CD14-positive monocyte (primary cell): ENCODE data around the gene NBAS. TPM values are rescaled to one million over a fixed set of nuclear protein-coding genes. Genes with fewer than 3 reads are reported as not detected.

Experiments used
- DNase-seq, 3 donors: peaks; one replicate each; pipeline ENCODE4 v3.0.0-alpha.2; 2011 to 2022
- H2AFZ ChIP-seq: 2 replicates; pipeline ENCODE4 v1.6.0; 2012; ENCODE audit warnings: mild to moderate bottlenecking, low read depth, low read length, inconsistent platforms; ENCODE audit not compliant: insufficient read depth, poor library complexity, severe bottlenecking
- H3K27ac ChIP-seq, 2 donors: 1 replicate in 1 of 2; 2 replicates in 1 of 2; pipeline ENCODE4 v1.5.1; 2012 to 2013; ENCODE audit warnings: low read length in 2 of 2, control low read depth in 1 of 2, inconsistent platforms in 1 of 2, low read depth in 1 of 2, mild to moderate bottlenecking in 1 of 2
- H3K27me3 ChIP-seq, 2 donors: one replicate each; pipeline versions ENCODE4 v1.6.0 to v1.6.1; 2011 to 2013; ENCODE audit warnings: low read length in 2 of 2; ENCODE audit not compliant: control insufficient read depth in 2 of 2, insufficient read depth in 2 of 2
- H3K36me3 ChIP-seq, 2 donors: replicated peaks in 1 of 2; 1 replicate in 1 of 2; 2 replicates in 1 of 2; pipeline versions ENCODE4 v1.5.1 to v1.6.1; 2012 to 2013; ENCODE audit warnings: low read length in 2 of 2, control low read depth in 1 of 2, inconsistent platforms in 1 of 2, mild to moderate bottlenecking in 1 of 2; ENCODE audit not compliant: insufficient read depth in 2 of 2, control insufficient read depth in 1 of 2
- H3K4me1 ChIP-seq, 2 donors: 1 replicate in 1 of 2; 2 replicates in 1 of 2; pipeline versions ENCODE4 v1.5.1 to v1.6.1; 2012 to 2013; ENCODE audit warnings: low read length in 2 of 2, control low read depth in 1 of 2, inconsistent platforms in 1 of 2, mild to moderate bottlenecking in 1 of 2, moderate library complexity in 1 of 2; ENCODE audit not compliant: insufficient read depth in 2 of 2, control insufficient read depth in 1 of 2
- H3K4me2 ChIP-seq: replicated peaks from 2 replicates; pipeline ENCODE3; 2012; ENCODE audit warnings: low read length, moderate library complexity, mild to moderate bottlenecking; ENCODE audit not compliant: poor library complexity, severe bottlenecking; ENCODE audit errors: extremely low read depth
- H3K4me3 ChIP-seq, 3 experiments: fragments of 200-600 bp in 1 of 3; sonication (generic) in 1 of 3; replicated peaks in 1 of 3; 1 replicate in 2 of 3; 2 replicates in 1 of 3; pipeline ENCODE4 v1.5.1; 2011 to 2013; ENCODE audit warnings: low read length in 3 of 3, mild to moderate bottlenecking in 3 of 3, control low read depth in 2 of 3, low read depth in 2 of 3, inconsistent platforms in 1 of 3, moderate library complexity in 1 of 3
- H3K79me2 ChIP-seq: 2 replicates; pipeline ENCODE4 v1.6.0; 2012; ENCODE audit warnings: mild to moderate bottlenecking, control low read depth, inconsistent platforms, low read length, moderate library complexity; ENCODE audit not compliant: insufficient read depth
- H3K9ac ChIP-seq: 2 replicates; pipeline ENCODE4 v1.6.0; 2017; ENCODE audit warnings: low read length, mild to moderate bottlenecking; ENCODE audit not compliant: insufficient read depth, poor library complexity, severe bottlenecking
- H3K9me3 ChIP-seq, 2 donors: replicated peaks in 1 of 2; 1 replicate in 1 of 2; 2 replicates in 1 of 2; pipeline versions ENCODE4 v1.5.1 to v1.6.1; 2012 to 2013; ENCODE audit warnings: low read length in 2 of 2, control low read depth in 1 of 2; ENCODE audit not compliant: control insufficient read depth in 1 of 2, insufficient read depth in 1 of 2
- H4K20me1 ChIP-seq: 2 replicates; pipeline ENCODE4 v1.6.0; 2012; ENCODE audit warnings: mild to moderate bottlenecking, low read length, control low read depth, moderate library complexity; ENCODE audit not compliant: insufficient read depth
- H3K27ac Mint-ChIP-seq, 7 donors: one replicate each; pipeline ENCODE4 v1.8.0; 2020; ENCODE audit warnings: mild to moderate bottlenecking in 7 of 7, mixed read lengths in 7 of 7, moderate library complexity in 6 of 7, inconsistent platforms in 2 of 7
- H3K27me3 Mint-ChIP-seq, 3 donors: one replicate each; pipeline ENCODE4 v1.8.0; 2021 to 2022; ENCODE audit warnings: low read depth in 3 of 3, mild to moderate bottlenecking in 3 of 3, mixed read lengths in 3 of 3, moderate library complexity in 3 of 3, inconsistent platforms in 1 of 3
- H3K36me3 Mint-ChIP-seq, 2 donors: one replicate each; pipeline ENCODE4 v1.8.0; 2020; ENCODE audit warnings: mixed read lengths in 2 of 2, inconsistent platforms in 1 of 2, mild to moderate bottlenecking in 1 of 2
- H3K4me1 Mint-ChIP-seq: one replicate; pipeline ENCODE4 v1.8.0; 2020; ENCODE audit warnings: mild to moderate bottlenecking, mixed read lengths
- H3K4me3 Mint-ChIP-seq, 2 donors: one replicate each; pipeline ENCODE4 v1.8.0; 2020; ENCODE audit warnings: mild to moderate bottlenecking in 2 of 2, mixed read lengths in 2 of 2, moderate library complexity in 1 of 2
- H3K9me3 Mint-ChIP-seq, 7 donors: one replicate each; pipeline ENCODE4 v1.8.0; 2020 to 2022; ENCODE audit warnings: mixed read lengths in 7 of 7, mild to moderate bottlenecking in 6 of 7, moderate library complexity in 6 of 7, inconsistent platforms in 2 of 7
- WGBS: methylation state at CpG from one replicate; pipeline ENCODE4 v1.1.5; 2013; ENCODE audit warnings: missing lambda C conversion rate; ENCODE audit not compliant: insufficient coverage; 5-methylcytosine and 5-hydroxymethylcytosine counted together
- intact Hi-C, 2 donors: fragments of 100-400 bp; cut with micrococcal nuclease; formaldehyde crosslinking; loops; one replicate each; pipeline versions ENCODE4 v1.15.0 to v1.15.1; 2023
- polyA plus RNA-seq, 3 donors: library from polyadenylated mRNA; depleted of rRNA in 1 of 3; unstranded in 2 of 3; stranded (reverse) in 1 of 3; fragments of 300-500 nt in 2 of 3; fragments of >200 nt in 1 of 3; fragmentation: Illumina TruSeq in 2 of 3; gene quantifications; 1 replicate in 2 of 3; 2 replicates in 1 of 3; pipeline ENCODE4 v1.2.3, GENCODE V29; 2012 to 2021
- TF ChIP-seq, protein P1 (sequence below): fragments of 200-600 bp; IDR thresholded peaks from one replicate; pipeline ENCODE4 v1.8.0; 2022; ENCODE audit warnings: antibody characterized with exemption, mild to moderate bottlenecking

NBAS gene
- polyA plus RNA-seq, 3 donors = 8.9 to 10.9 (median 8.9) TPM

DNA sequence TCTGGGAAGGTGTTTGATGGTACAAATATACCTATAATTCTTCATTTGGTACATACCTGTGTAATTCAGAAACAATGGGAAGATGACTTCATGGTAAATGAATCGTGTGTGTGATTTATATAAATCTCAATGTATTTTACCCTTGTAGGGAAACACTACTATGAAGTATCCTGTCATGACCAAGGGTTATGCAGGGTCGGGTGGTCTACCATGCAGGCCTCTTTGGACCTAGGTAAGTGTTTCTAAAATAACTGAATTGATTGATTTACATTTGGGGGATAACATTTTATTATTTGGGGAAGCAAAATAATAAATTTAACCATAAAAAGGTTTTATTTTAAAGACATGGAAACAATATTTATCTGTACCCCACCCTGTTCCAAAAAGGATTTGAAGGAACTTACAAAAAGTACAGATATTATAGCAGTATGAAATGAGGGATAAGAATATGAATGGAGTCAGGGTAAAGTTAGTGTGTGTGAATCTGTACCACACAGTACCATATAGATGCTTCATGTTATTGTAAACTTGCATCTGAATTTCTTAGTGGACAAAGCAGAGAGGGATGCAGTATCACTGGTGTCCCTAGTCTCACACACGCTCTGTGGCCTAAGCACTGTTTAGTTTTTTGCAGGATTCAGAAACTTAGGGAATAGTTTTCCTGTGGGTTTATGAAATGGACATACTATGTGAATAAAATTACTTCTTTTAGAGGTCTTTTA lies 42.1 kb upstream of the NBAS start:
- H3K27me3 Mint-ChIP-seq = no peaks in the 10 kb centered on the region
- H3K4me1 Mint-ChIP-seq = no peaks in the 10 kb centered on the region
- Histone ChIP-seq H3K9ac (no peak overlapping the region), H3K79me2 (no peaks in the 10 kb centered on the region), H2AFZ (no peak overlapping the region), H3K4me1 (no peaks in the 10 kb centered on the region), H3K27me3 (no peaks in the 10 kb centered on the region), H3K36me3 (peaks cover 98 to 100% of the 10 kb centered on the region in 2 donors), H3K4me3 (no peak overlapping the region), H3K27ac (no peak overlapping the region), H3K4me2 (no peak overlapping the region), H3K9me3 (no peaks in the 10 kb centered on the region), H4K20me1 (no peaks in the 10 kb centered on the region)
- TF ChIP-seq, protein P1, sequence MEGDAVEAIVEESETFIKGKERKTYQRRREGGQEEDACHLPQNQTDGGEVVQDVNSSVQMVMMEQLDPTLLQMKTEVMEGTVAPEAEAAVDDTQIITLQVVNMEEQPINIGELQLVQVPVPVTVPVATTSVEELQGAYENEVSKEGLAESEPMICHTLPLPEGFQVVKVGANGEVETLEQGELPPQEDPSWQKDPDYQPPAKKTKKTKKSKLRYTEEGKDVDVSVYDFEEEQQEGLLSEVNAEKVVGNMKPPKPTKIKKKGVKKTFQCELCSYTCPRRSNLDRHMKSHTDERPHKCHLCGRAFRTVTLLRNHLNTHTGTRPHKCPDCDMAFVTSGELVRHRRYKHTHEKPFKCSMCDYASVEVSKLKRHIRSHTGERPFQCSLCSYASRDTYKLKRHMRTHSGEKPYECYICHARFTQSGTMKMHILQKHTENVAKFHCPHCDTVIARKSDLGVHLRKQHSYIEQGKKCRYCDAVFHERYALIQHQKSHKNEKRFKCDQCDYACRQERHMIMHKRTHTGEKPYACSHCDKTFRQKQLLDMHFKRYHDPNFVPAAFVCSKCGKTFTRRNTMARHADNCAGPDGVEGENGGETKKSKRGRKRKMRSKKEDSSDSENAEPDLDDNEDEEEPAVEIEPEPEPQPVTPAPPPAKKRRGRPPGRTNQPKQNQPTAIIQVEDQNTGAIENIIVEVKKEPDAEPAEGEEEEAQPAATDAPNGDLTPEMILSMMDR = no peak
- no peak for DNase-seq
- no CpG with 5 or more reads among the region's 3 CpGs for WGBS
- intact Hi-C loops = no loop called here
- H3K4me3 Mint-ChIP-seq = no peak overlapping the region
- H3K27ac Mint-ChIP-seq = no peak overlapping the region
- no peaks in the 10 kb centered on the region for H3K9me3 Mint-ChIP-seq
- peaks cover 88 to 97% of the 10 kb centered on the region in 2 donors for H3K36me3 Mint-ChIP-seq

DNA sequence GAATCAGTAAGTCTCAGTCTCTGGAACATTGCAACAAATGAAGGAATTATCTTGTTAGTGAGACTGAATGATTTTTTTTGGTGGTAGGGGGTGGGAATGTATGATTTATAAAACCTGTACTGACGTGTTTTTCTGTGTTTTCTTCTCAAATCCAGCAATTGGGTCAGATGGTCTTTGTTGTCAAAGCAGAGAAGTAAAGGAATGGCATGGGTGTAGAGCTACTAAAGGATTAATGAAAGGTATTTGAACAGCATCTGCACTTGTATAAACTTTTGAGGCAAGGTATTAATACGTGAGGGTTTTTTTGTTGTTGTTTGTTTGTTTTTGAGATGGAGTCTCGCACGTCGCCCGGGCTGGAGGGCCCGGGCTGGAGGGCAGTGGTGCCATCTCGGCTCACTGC lies 41.3 kb upstream of the NBAS start:
- intact Hi-C loops = no loop called here
- Histone ChIP-seq H3K4me1 (no peaks in the 10 kb centered on the region), H3K27me3 (no peaks in the 10 kb centered on the region), H3K9ac (no peak overlapping the region), H3K27ac (no peak overlapping the region), H3K9me3 (no peaks in the 10 kb centered on the region), H3K36me3 (peaks cover 98 to 100% of the 10 kb centered on the region in 2 donors), H3K79me2 (no peaks in the 10 kb centered on the region), H3K4me3 (no peak overlapping the region), H4K20me1 (no peaks in the 10 kb centered on the region), H3K4me2 (no peak overlapping the region), H2AFZ (no peak overlapping the region)
- H3K9me3 Mint-ChIP-seq = no peaks in the 10 kb centered on the region
- H3K4me1 Mint-ChIP-seq = no peaks in the 10 kb centered on the region
- WGBS = 96% methylated on average over 7 of the region's 8 CpGs
- H3K27ac Mint-ChIP-seq = no peak overlapping the region
- no peak overlapping the region for H3K4me3 Mint-ChIP-seq
- DNase-seq = no peak
- H3K27me3 Mint-ChIP-seq = no peaks in the 10 kb centered on the region
- H3K36me3 Mint-ChIP-seq = peaks cover 84 to 95% of the 10 kb centered on the region in 2 donors
- TF ChIP-seq, protein P1 = no peak
